Activated CD4-positive, alpha-beta T cell treated with anti-CD3 and anti-CD28 coated beads, Interleukin-2, Interleukin-4, amounts not matched to agents 100 ng/mL and 50 ng/mL, durations not matched to agents 16 hours and 8 hours (primary cell): ENCODE measurements around the gene PRDM15.

ENCODE experiments used
- DNase-seq: peaks from one replicate; pipeline ENCODE4 v3.0.0-alpha.2; 2020; ENCODE audit warnings: low spot score

Gene PRDM15

DNA sequence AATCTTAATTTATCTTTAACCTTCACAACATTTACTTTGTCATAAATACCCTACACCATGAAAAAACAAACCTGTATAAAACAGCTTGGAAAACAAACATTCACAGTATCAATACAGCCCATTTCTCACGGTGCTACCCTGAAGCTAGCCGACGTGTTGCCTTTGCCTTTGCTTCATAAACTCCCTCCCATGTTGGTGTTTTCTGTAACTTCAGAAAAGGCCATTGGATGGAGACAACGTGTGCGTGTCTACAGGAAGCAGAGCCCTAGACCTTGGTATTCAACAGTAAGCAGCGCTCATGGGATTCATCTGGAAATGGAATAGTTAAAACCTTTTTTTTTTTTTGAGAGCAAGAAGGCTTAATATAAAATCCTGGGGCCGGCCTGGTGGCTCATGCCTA, 7.2 kb upstream of the PRDM15 start:
- no peak for DNase-seq

- DNase-seq, result no peak
Observed at GRCh38 chr21:41885341-41886024, 6.3 kb upstream of the PRDM15 start.

- no peak for DNase-seq
Observed at GRCh38 chr21:41884501-41885030, 5.4 kb upstream of the PRDM15 start.

DNA sequence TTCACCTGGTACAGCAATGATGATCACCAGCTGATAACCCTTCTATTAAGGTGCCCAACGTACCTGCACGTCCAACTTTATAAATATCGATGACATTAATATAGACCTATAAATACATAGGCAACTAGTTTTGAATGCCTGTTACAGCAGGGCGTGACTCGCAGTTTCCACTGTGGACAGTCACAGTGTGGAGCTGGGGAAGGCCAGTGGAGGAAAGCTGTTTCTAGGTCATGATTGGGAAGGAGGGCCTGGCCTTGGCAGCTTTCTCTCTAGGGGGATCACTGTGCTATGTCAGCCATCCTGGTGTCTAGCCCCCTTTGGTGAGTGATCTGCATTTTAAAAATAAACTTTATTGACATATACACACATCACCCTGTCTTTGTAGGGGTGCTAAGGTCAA, 4.4 kb upstream of the PRDM15 start:
- no peak for DNase-seq

GRCh38 chr21:41881051-41881450, 1.9 kb upstream of the PRDM15 start:
- DNase-seq, result no peak

- no peak for DNase-seq
Observed at GRCh38 chr21:41880153-41880552, 1.0 kb upstream of the PRDM15 start.

DNA sequence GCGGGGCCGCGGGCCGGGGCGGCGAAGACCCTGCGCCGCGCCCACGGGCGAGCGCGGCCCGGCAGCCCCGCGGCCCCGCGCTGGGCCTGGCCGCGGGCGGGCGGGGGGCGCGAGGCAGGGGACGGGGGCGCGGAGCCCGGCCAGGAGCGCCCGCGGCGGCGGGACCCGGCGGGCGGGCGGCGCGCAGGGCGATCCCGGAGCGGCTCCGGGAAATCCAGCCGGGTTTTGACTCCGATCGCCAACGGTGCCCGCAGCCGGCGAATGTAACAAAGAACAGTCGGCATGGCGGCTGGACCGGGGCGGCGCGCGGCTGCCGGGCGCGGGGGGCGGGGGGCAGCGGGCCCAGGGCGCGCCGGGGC, 334 bp downstream of the PRDM15 start:
- peak; percentile 75 for DNase-seq

DNA sequence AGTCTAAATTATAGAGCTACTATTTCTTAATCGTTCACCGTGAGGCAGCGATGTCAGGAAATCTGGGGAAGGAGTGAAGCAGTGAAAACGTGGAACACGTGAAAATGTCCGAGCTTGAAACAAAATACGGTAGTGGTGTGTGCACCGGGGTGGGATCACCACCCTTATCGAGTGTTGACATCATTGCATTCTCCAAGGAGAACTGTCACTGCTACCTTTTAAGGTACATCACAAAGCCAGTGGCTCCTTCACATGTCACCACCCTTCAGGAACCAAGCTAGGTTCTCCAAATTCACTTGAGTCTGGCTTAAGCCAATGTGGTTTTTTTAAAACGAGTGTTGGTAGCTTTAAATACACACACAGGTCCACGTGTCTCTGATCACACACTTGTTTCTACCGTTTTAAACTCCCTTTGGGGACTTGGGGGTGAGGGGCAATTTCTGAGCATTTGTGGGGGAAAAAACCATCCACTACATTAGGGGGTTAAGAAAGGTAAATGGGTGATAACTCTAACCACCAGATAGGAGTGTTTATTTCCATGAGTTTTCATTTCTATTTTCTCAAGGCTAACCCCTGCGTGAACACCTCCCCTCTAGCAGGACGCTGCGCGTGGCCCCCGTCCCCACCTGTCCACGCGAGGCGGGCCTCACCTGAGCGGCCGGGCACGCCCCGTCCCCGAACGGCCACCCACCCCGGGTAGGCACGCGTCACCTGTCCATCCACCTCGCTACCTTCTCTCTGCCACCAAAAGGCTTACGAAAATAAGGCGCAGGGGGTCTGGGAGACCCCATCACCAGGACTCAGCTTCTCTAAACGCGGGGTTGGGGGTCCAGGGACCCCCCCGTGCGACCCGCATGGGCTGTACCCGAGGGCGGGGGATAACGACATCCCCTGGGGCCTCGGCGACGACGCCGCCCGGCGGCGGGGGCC, 978 bp downstream of the PRDM15 start:
- DNase-seq, result peak; percentile 8

DNA sequence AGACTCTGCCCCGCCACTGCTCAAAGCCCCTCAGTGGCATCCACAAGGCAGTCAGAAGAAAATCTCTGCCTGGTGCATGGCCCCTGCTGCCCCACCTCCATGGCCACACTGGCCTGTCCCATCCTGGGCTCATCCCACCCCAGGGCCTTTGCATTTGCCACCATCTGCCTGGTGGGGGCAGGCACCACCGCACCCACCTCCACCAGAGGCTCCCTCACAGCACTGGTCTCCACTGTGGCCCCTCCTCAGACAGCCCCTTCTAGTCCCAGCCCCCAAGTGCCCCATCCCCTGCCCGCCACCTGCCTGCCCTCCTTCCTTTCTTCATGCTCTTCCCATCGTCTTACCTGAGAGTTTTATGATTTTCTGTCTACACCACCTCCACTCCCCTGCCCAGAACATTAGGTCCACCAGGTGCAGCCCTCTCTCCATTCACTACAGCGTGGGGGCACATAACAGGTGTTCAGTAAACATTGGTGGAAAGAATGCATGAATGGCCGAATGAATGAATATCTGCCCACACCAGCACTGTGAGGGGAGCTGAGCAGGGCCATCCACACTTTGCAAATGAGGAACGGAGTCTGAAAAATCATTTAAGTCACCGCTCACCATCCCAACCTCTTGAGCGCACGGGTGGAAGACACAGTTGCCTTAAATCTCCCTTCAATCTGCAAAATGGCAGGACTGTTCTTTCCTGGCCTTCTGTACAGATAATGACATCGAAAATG, 2.1 kb downstream of the PRDM15 start:
- DNase-seq, result no peak

GRCh38 chr21:41876396-41876795, 2.7 kb downstream of the PRDM15 start:
- no peak for DNase-seq

- no peak for DNase-seq
Observed at GRCh38 chr21:41875086-41875485, 4.1 kb downstream of the PRDM15 start.

DNA sequence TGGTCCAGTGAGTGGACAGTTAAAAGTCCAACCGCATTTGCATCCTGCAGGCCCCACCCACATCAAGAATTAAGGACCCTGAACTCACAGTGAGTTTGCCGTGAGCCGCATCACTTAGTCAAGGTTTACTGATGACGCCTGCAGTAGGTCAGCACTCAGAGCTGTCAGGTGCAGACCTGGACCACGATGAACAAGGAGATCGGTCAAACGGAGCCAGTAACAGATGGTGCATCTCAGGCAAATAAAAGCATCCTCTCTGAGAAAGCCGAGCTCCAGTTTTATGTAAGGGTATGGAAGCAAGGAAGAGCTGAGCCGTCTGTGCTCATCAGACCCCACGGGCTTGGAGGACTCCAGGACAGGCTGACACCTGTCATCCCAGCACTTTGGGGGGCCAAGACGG, 4.5 kb downstream of the PRDM15 start:
- no peak for DNase-seq

GRCh38 chr21:41873426-41873825, 5.7 kb downstream of the PRDM15 start:
- no peak for DNase-seq

DNA sequence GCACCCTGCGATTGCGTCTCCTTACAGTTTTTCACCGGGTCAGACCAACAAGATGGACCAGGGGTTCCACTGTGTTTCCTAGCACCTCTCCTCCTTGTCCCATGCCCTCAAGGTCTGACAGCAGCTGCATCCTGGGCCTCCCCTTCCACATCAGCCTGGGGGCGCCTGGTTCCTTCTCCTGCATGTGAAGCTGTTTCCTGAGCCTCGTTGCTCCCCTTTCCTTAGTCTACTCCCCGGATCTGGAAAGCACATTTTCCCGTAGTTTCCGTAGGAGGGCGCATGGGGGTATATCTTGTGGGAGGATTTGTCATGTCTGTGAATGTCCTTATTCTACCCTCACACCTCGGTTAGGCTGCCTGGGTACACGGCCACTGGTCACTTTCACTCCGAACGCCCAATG, 6.1 kb downstream of the PRDM15 start:
- DNase-seq, result no peak

DNA sequence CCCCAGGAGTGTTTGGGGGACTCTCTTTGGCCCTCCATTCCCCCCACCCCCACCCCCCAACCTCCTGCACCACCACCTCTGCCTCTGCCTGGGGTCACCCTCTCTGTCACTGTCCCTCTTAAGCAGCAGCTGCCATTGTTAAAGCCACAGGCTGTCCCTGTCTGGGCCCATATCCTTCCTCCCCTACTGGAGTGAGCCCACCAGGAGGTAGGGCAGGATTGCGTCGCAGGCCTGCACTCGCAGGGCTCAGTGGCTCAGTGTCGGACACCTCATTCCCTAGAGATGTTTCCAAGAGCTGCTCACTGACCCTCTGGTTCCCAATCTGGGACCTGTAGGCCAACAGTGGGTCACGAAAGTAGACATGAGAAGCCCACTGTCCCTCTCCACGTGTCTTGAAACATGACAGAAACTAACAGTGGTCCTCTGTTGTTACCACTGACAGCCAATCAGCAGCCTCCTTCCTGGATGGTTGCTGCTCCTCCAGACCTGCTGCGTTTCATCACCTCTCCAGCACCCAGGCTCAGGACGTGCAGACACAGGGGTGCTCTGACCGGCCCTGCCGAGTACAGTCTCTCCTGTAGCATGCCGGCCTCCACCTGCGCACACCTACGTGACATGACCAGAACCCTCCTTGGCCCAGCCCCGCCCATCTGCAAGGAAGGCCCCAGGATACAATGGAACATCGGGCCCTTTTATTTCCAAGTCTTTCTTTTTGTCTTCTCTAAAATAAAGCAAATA, 7.7 kb downstream of the PRDM15 start:
- DNase-seq, result no peak

- DNase-seq, result no peak
Observed at GRCh38 chr21:41869771-41870170, 9.4 kb downstream of the PRDM15 start.

DNA sequence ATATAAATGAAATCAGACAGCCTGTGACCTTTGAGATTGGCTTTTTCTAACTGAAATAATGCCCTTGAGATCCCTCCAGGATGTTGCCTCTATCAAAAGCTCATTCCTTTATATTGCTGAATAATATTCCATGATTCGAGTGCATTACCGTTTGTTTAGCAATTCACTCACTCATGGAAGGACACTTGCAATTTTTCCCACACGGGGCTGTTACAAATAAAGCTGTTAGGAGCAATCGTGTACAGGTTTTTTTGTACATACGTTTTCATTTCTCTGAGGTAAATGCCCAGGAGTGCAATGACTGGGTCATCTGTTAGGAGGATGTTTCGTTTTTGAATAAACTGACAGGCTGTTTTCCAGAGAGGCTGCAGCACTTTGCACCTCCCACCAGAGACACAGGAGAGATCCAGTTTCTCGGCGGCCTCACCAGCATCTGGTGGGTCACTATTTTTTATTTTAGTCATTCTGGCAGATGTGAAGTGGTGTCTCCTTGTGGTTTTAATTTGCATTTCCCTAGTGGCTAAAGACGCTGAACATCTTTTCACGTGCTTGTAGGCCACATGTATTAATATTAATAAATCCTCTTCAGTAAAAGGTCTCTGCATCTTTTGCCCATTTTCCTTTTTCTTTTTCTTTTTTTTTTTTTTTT, 11.0 kb downstream of the PRDM15 start:
- no peak for DNase-seq

DNA sequence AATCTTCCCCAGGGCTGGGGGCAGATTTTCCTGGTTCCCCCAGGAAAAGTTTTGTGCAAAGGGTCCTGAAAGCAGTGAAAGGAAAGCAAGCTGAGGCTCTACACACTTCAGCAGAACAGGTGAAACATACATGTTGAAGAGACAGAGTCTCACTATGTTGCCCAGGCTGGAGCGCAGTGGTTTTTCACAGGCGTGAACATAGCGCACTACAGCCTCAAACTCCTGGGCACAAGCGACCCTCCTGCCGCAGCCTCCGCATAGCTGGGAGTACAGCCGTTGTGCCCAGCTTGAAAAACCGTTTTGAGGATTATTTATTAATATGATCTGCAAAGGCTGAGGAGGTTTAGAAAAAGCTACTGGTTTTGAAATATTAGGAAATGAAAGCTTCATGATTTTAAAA, 11.8 kb downstream of the PRDM15 start:
- DNase-seq, result no peak

- DNase-seq, result no peak
Observed at GRCh38 chr21:41866274-41866809, 12.8 kb downstream of the PRDM15 start.

DNA sequence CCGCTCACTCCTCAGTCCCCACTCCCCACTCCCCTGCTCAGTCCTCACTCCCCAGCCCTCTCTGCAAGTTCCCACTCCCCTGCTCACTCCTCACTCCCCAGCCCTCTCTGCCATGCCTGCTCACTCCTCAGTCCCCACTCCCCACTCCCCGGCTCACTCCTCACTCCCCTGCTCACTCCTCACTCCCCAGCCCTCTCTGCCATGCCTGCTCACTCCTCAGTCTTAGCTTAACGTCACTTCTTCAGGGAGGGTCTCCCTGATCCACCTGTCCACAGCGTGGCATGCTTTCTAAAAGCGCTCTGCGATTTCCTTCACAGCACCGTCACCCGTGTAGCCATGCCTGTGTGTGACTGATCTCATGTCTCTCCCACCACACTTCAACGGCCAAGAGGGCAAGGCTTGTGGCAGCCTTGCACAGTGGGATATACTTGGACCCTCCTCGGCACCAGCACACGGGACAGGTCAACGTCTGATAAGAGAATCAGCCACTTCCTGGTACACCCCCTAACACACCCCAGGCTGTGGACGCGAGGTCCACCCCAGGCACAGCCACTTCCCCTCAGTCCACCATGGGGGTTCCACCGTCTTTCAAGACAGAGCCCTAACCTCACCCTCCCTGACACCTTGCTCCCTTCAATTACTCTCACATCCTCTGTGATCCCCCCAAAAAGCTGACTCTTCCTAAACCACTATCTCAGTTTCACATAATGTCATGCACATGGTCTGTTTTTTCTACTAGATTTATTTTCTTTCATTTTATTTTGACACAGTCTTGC, 14.0 kb downstream of the PRDM15 start:
- peak; percentile 10 for DNase-seq
